Spleen (tissue), 11 donors: ENCODE data around the gene NDUFC2. TPM values are rescaled to one million over a fixed set of nuclear protein-coding genes. Genes with fewer than 3 reads are reported as not detected.
"Not testable (repeated sequence)": the region's sequence is repeated elsewhere in the genome, so short reads cannot be mapped to it uniquely, and the experiment has no call there.

Source experiments
- DNase-seq: peaks from one replicate; pipeline ENCODE4 v3.0.0-alpha.2; 2020
- H3K27ac ChIP-seq, 8 donors: fragments of 200-600 bp; sonication (generic) in 7 of 8; 1 replicate in 4 of 8; 2 replicates in 4 of 8; pipeline versions ENCODE4 v1.5.0 to v1.8.0; 2016 to 2021; ENCODE audit warnings: inconsistent platforms in 4 of 8, mild to moderate bottlenecking in 4 of 8, moderate library complexity in 1 of 8
- H3K27me3 ChIP-seq, 7 donors: fragments of 200-600 bp; sonication (generic) in 6 of 7; replicated peaks in 1 of 7; 1 replicate in 4 of 7; 2 replicates in 3 of 7; pipeline versions ENCODE4 v1.5.0 to v1.8.0; 2016 to 2021; ENCODE audit warnings: inconsistent platforms in 3 of 7, mild to moderate bottlenecking in 1 of 7
- H3K36me3 ChIP-seq, 6 donors: fragments of 200-600 bp; sonication (generic) in 5 of 6; 1 replicate in 4 of 6; 2 replicates in 2 of 6; pipeline versions ENCODE4 v1.5.0 to v1.8.0; 2016 to 2021; ENCODE audit warnings: inconsistent platforms in 2 of 6
- H3K4me1 ChIP-seq, 6 donors: fragments of 200-600 bp; sonication (generic) in 5 of 6; 1 replicate in 3 of 6; 2 replicates in 3 of 6; pipeline versions ENCODE4 v1.5.0 to v1.8.0; 2016 to 2021; ENCODE audit warnings: inconsistent platforms in 3 of 6
- H3K4me3 ChIP-seq, 8 donors: fragments of 200-600 bp; sonication (generic) in 7 of 8; 1 replicate in 4 of 8; 2 replicates in 4 of 8; pipeline versions ENCODE4 v1.5.0 to v1.8.0; 2016 to 2021; ENCODE audit warnings: inconsistent platforms in 4 of 8, mild to moderate bottlenecking in 4 of 8, moderate library complexity in 2 of 8
- H3K9me3 ChIP-seq, 8 donors: fragments of 200-600 bp; sonication (generic) in 7 of 8; 1 replicate in 4 of 8; 2 replicates in 4 of 8; pipeline versions ENCODE4 v1.5.0 to v1.8.0; 2016 to 2021; ENCODE audit warnings: inconsistent platforms in 4 of 8
- POLR2A ChIP-seq, 3 donors: fragments of 450-650 bp; IDR thresholded peaks; one replicate each; pipeline ENCODE4 v1.5.1; 2017; ENCODE audit warnings: antibody characterized with exemption in 3 of 3, mild to moderate bottlenecking in 1 of 3
- POLR2AphosphoS5 ChIP-seq, 3 donors: sonication (generic); formaldehyde crosslinking; IDR thresholded peaks; one replicate each; pipeline ENCODE4 v1.5.1; 2017; ENCODE audit warnings: antibody characterized with exemption in 3 of 3
- WGBS, 5 donors: extraction: QIAGEN DNeasy Blood & Tissue Kit in 3 of 5; methylation state at CpG; one replicate each; pipeline versions ENCODE4 v1.1.5 to v1.1.7; 2013 to 2018; 5-methylcytosine and 5-hydroxymethylcytosine counted together
- intact Hi-C: fragments of 100-400 bp; cut with DNase I; formaldehyde crosslinking; loops from one replicate; pipeline ENCODE4 v1.15.0; 2023; ENCODE audit warnings: low total_unique reads
- polyA plus RNA-seq, 3 donors: library from polyadenylated mRNA; stranded (reverse); fragments of 200-250 nt; gene quantifications; one replicate each; pipeline ENCODE4 v1.2.1, GENCODE V29; 2013
- total RNA-seq, 7 donors: library from RNA; depleted of rRNA in 3 of 7; stranded (reverse); fragments of >200 nt in 3 of 7; fragmentation: NEBNext Ultra II Directional in 4 of 7; extraction: Animal tissue kit (Norgen Biotek cat#: 25700) in 4 of 7; gene quantifications; one replicate each; pipeline versions ENCODE4 v1.1.0 to v1.2.1, GENCODE V29; 2016 to 2021
- TF ChIP-seq, protein P1 (sequence below), 11 experiments: fragments of 200-600 bp in 7 of 11; fragments of 450-650 bp in 4 of 11; sonication (generic) in 4 of 11; IDR thresholded peaks in 8 of 11; conservative IDR thresholded peaks in 3 of 11; 1 replicate in 7 of 11; 2 replicates in 4 of 11; pipeline versions ENCODE4 v1.4.0 to v1.8.0; 2016 to 2021; ENCODE audit warnings: antibody characterized with exemption in 11 of 11, inconsistent platforms in 4 of 11, mild to moderate bottlenecking in 1 of 11
- donor health status: healthy with polysubstance abuse.
- donor health status: DM: no; HTN: no; CAD: no; lungs with moderate emphysema.
- donor health status: DM: no; HTN: no; CAD: no.
- donor health status: Bipolar disorder and iron deficiency.
- donor health status: healthy.
- donor health status: DM: no; HTN: no; CAD: no.
- donor health status: DM: yes; HTN: yes; CAD: no.

The NDUFC2 gene
- total and polyA plus RNA-seq, 10 donors, result 44.1 to 135 (median 94.9) TPM

DNA sequence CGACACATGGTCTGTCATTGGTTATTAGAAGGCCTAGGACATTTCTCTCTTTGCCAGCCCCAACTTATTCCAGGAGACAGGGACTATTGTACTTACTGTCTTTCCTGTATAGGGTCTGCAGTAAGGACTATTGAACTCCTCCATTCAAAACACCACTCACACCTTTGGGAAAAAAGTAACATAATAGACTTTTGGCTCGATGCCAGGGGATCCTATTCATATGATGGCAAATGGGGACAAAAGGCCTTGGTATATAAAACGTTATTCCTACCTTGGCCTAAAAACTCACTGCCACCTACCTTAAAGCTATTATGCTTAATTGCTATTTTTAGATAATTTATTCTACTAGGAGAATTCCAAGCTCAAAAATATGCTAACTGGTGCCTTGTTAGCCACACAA lies 6.3 kb upstream of the NDUFC2 start:
- no peak for TF ChIP-seq POLR2A (IDR thresholded peaks at IDR 0.05)
- TF ChIP-seq POLR2AphosphoS5 (IDR thresholded peaks at IDR 0.05), result no peak
- TF ChIP-seq, protein P1, sequence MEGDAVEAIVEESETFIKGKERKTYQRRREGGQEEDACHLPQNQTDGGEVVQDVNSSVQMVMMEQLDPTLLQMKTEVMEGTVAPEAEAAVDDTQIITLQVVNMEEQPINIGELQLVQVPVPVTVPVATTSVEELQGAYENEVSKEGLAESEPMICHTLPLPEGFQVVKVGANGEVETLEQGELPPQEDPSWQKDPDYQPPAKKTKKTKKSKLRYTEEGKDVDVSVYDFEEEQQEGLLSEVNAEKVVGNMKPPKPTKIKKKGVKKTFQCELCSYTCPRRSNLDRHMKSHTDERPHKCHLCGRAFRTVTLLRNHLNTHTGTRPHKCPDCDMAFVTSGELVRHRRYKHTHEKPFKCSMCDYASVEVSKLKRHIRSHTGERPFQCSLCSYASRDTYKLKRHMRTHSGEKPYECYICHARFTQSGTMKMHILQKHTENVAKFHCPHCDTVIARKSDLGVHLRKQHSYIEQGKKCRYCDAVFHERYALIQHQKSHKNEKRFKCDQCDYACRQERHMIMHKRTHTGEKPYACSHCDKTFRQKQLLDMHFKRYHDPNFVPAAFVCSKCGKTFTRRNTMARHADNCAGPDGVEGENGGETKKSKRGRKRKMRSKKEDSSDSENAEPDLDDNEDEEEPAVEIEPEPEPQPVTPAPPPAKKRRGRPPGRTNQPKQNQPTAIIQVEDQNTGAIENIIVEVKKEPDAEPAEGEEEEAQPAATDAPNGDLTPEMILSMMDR (IDR thresholded peaks at IDR 0.05 in 8 of 11, conservative IDR thresholded peaks at IDR 0.05 in 3 of 11), result no peak
- DNase-seq, result no peak
- no peak overlapping the region for H3K27ac ChIP-seq
- H3K4me3 ChIP-seq, result no peak overlapping the region
- intact Hi-C loops, result no loop called here
- H3K9me3 ChIP-seq, result no peaks in the 10 kb centered on the region
- no peaks in the 10 kb centered on the region for H3K27me3 ChIP-seq
- 67 to 90% (median 82%) methylated on average over 3 of the region's 3 CpGs for WGBS, 5 donors
- H3K36me3 ChIP-seq, result no peaks in the 10 kb centered on the region
- H3K4me1 ChIP-seq, result peaks cover 0 to 1% (median 0%) of the 10 kb centered on the region in 6 donors

DNA sequence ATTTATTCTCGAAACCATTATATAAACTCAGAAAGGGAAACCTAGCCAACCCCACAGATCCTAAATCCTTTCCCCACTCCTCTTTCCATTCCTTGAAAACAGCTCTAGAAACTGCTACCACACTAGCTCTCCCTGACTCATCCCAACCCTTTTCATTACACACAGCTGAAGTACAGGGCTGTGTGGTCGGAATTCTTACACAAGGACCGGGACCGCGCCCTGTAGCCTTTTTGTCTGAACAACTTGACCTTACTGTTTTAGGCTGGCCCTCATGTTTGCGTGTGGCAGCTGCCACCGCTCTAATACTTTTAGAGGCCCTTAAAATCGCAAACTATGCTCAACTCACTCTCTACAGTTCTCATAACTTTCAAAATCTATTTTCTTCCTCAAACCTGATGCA lies 4.8 kb upstream of the NDUFC2 start:
- H3K4me3 ChIP-seq, intact Hi-C loops, H3K27me3 ChIP-seq, H3K36me3 ChIP-seq, DNase-seq, H3K9me3 ChIP-seq, H3K27ac ChIP-seq: not testable (repeated sequence)
- WGBS, 5 donors, result 83 to 95% (median 90%) methylated on average over 8 of the region's 8 CpGs
- H3K4me1 ChIP-seq, result peaks cover 0 to 14% (median 6%) of the 10 kb centered on the region in 6 donors

DNA sequence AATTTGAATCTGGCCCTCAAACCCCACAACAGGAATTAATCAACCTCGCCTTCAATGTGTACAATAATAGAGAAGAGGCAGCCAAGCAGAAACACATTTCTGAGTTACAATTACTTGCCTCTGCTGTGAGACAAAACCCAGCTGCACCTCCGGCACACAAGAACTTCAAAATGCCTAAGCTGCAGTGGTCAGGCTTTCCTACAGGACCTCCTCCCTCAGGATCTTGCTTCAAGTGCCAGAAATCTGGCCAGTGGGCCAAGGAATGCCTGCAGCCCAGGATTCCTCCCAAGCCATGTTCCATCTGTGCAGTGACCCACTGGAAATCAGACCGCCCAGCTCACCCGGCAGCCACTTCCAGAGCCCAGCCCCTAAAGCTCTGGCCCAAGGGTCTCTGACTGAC lies 3.4 kb upstream of the NDUFC2 start:
- Histone ChIP-seq H3K4me1 (peaks cover 5 to 26% (median 17%) of the 10 kb centered on the region in 6 donors), H3K9me3 (no peaks in the 10 kb centered on the region), H3K4me3 (no peak overlapping the region), H3K27me3 (no peaks in the 10 kb centered on the region), H3K36me3 (no peaks in the 10 kb centered on the region), H3K27ac (no peak overlapping the region)
- TF ChIP-seq, protein P1 (IDR thresholded peaks at IDR 0.05 in 8 of 11, conservative IDR thresholded peaks at IDR 0.05 in 3 of 11), result no peak
- TF ChIP-seq POLR2AphosphoS5 (IDR thresholded peaks at IDR 0.05) (no peak), POLR2A (IDR thresholded peaks at IDR 0.05) (no peak)
- intact Hi-C loops, result no loop called here
- no peak for DNase-seq
- 47 to 86% (median 76%) methylated on average over 4 of the region's 4 CpGs for WGBS, 5 donors

DNA sequence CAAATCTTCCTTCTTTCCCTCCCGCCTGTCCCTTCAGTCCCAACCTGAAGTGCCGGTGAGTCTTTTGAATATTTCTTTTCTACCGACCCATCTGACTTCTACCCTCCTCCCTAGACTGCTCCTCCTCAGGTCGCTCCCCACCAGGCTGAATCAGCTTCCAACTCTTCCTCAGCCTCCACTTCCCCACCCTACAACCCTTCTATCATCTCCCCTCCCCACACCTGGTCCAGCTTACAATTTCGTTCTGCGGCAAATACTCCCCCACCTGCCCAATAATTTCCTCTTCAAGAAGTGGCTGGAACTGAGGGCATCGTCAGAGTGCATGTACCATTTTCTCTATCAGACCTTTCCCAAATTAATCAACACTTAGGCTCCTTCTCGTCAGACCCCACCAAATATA lies 2.5 kb upstream of the NDUFC2 start:
- H3K9me3 ChIP-seq, result no peaks in the 10 kb centered on the region
- H3K4me3 ChIP-seq, result no peak overlapping the region
- H3K36me3 ChIP-seq, result no peaks in the 10 kb centered on the region
- no peak for DNase-seq
- intact Hi-C loops, result no loop called here
- TF ChIP-seq POLR2A (IDR thresholded peaks at IDR 0.05), result no peak
- no peak for TF ChIP-seq POLR2AphosphoS5 (IDR thresholded peaks at IDR 0.05)
- TF ChIP-seq, protein P1 (IDR thresholded peaks at IDR 0.05 in 8 of 11, conservative IDR thresholded peaks at IDR 0.05 in 3 of 11), result no peak
- H3K4me1 ChIP-seq, result peaks cover 11 to 35% (median 26%) of the 10 kb centered on the region in 6 donors
- H3K27me3 ChIP-seq, result no peaks in the 10 kb centered on the region
- WGBS, 5 donors, result 89 to 92% (median 91%) methylated on average over 8 of the region's 8 CpGs
- H3K27ac ChIP-seq, result no peak overlapping the region

DNA sequence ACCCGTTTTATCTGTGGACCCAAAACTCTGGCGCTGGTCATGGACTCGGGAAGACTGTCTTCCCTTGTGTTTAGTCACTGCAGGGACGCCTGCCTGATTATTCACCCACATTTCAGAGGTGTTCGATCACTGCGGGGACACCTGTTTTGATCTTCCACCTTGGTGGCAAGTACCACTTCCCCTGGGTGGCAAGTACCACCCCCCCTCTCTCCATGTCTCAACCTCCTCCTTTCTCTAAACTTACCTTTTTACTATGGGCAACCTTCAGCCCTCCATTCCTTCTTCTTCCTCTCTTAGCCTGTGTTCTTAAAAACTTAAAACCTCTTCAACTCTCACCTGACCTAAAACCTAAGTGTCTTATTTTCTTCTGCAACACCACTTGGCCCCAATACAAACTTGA lies 1.9 kb upstream of the NDUFC2 start:
- no peak for DNase-seq
- H3K9me3 ChIP-seq, result no peaks in the 10 kb centered on the region
- intact Hi-C loops, result no loop called here
- TF ChIP-seq POLR2AphosphoS5 (IDR thresholded peaks at IDR 0.05) (no peak), POLR2A (IDR thresholded peaks at IDR 0.05) (no peak)
- TF ChIP-seq, protein P1 (IDR thresholded peaks at IDR 0.05 in 8 of 11, conservative IDR thresholded peaks at IDR 0.05 in 3 of 11), result no peak
- WGBS, 5 donors, result 80 to 91% (median 82%) methylated on average over 6 of the region's 6 CpGs
- H3K4me1 ChIP-seq, result peaks cover 15 to 41% (median 31%) of the 10 kb centered on the region in 6 donors
- no peaks in the 10 kb centered on the region for H3K36me3 ChIP-seq
- no peak overlapping the region for H3K4me3 ChIP-seq
- H3K27ac ChIP-seq, result no peak overlapping the region
- H3K27me3 ChIP-seq, result no peaks in the 10 kb centered on the region
